DOHH2 (cell line): ENCODE results near the gene SSH2.
"Not testable (repeated sequence)": the region's sequence is repeated elsewhere in the genome, so short reads cannot be mapped to it uniquely, and the experiment has no call there.

ENCODE experiments used
- H3F3A ChIP-seq: fragments of 200-600 bp; sonication (generic), shearing (Covaris generic); 2 replicates; pipeline ENCODE4 v1.6.0; 2016; ENCODE audit warnings: antibody characterized with exemption, mild to moderate bottlenecking; ENCODE audit not compliant: control insufficient read depth, insufficient read depth
- H3K27ac ChIP-seq: fragments of 200-600 bp; sonication (generic); 2 replicates; pipeline ENCODE4 v1.5.1; 2014; ENCODE audit warnings: low read depth, mild to moderate bottlenecking, low read length, moderate library complexity
- H3K27me3 ChIP-seq: fragments of 200-600 bp; sonication (generic); 2 replicates; pipeline ENCODE4 v1.6.1; 2014; ENCODE audit warnings: mild to moderate bottlenecking, low read length, mixed read lengths; ENCODE audit not compliant: control insufficient read depth
- H3K36me3 ChIP-seq: fragments of 200-600 bp; sonication (generic); 2 replicates; pipeline ENCODE4 v1.6.1; 2014; ENCODE audit warnings: mild to moderate bottlenecking, low read length, moderate library complexity, mixed read lengths; ENCODE audit not compliant: control insufficient read depth
- H3K4me1 ChIP-seq: fragments of 200-600 bp; sonication (generic); 2 replicates; pipeline ENCODE4 v1.6.1; 2014; ENCODE audit warnings: mild to moderate bottlenecking, low read length, mixed read lengths; ENCODE audit not compliant: control insufficient read depth
- H3K4me2 ChIP-seq: fragments of 200-600 bp; sonication (generic); 2 replicates; pipeline ENCODE4 v1.6.0; 2014; ENCODE audit warnings: mild to moderate bottlenecking, low read length, moderate library complexity
- H3K4me3 ChIP-seq: fragments of 200-600 bp; sonication (generic); 2 replicates; pipeline ENCODE4 v1.5.1; 2014; ENCODE audit warnings: mild to moderate bottlenecking, low read length, mixed read lengths
- H3K79me2 ChIP-seq: fragments of 200-600 bp; sonication (generic); 2 replicates; pipeline ENCODE4 v1.6.1; 2014; ENCODE audit warnings: mild to moderate bottlenecking, low read length, mixed read lengths; ENCODE audit not compliant: control insufficient read depth
- H3K9me2 ChIP-seq: fragments of 200-600 bp; sonication (generic); replicated peaks from 2 replicates; pipeline ENCODE4 v1.6.1; 2014; ENCODE audit warnings: mild to moderate bottlenecking, low read length, mixed read lengths; ENCODE audit not compliant: control insufficient read depth
- H3K9me3 ChIP-seq: fragments of 200-600 bp; sonication (generic); 2 replicates; pipeline ENCODE4 v1.6.1; 2014; ENCODE audit warnings: antibody characterized with exemption, low read length, mixed read lengths; ENCODE audit not compliant: control insufficient read depth, insufficient read depth
- H4K20me1 ChIP-seq: fragments of 200-600 bp; sonication (generic); 2 replicates; pipeline ENCODE4 v1.6.0; 2014; ENCODE audit warnings: low read depth, mild to moderate bottlenecking, antibody characterized with exemption, low read length, moderate library complexity; ENCODE audit not compliant: control insufficient read depth, insufficient read depth
- CTCF ChIP-seq: fragments of 200-600 bp; sonication (generic); IDR thresholded peaks from one replicate; pipeline ENCODE4 v1.5.1; 2014; ENCODE audit warnings: antibody characterized with exemption, mild to moderate bottlenecking, low read depth, low read length; ENCODE audit not compliant: poor library complexity, severe bottlenecking
- EZH2phosphoT487 ChIP-seq: fragments of 200-600 bp; sonication (generic); IDR thresholded peaks from 2 replicates; pipeline ENCODE4 v1.6.1; 2017; ENCODE audit warnings: borderline replicate concordance, mild to moderate bottlenecking, antibody characterized with exemption, low read length, moderate library complexity, mixed read lengths

SSH2 gene

GRCh38 chr17:29652976-29653375 lies 277.1 kb downstream of the SSH2 start:
- Histone ChIP-seq H3K4me3 (no peak overlapping the region), H3K9me2 (no peaks in the 10 kb centered on the region), H3K27me3 (no peaks in the 10 kb centered on the region), H3K79me2 (no peaks in the 10 kb centered on the region), H3K4me2 (no peak overlapping the region), H3K36me3 (peaks cover 7% of the 10 kb centered on the region), H3K9me3 (no peaks in the 10 kb centered on the region), H3K4me1 (no peaks in the 10 kb centered on the region), H4K20me1 (no peaks in the 10 kb centered on the region), H3F3A (no peaks in the 10 kb centered on the region), H3K27ac (no peak overlapping the region)
- TF ChIP-seq CTCF = no peak

GRCh38 chr17:29651913-29652312 lies 278.1 kb downstream of the SSH2 start:
- H3K27ac ChIP-seq, H3K79me2 ChIP-seq, H3K9me2 ChIP-seq, H3K27me3 ChIP-seq, H3K36me3 ChIP-seq, H3F3A ChIP-seq, H4K20me1 ChIP-seq, H3K4me2 ChIP-seq, H3K4me3 ChIP-seq, H3K9me3 ChIP-seq, H3K4me1 ChIP-seq: not testable (repeated sequence)

GRCh38 chr17:29650396-29650795 lies 279.6 kb downstream of the SSH2 start:
- Histone ChIP-seq H3F3A (no peaks in the 10 kb centered on the region), H3K79me2 (no peaks in the 10 kb centered on the region), H3K36me3 (peaks cover 7% of the 10 kb centered on the region), H3K27ac (no peak overlapping the region), H3K4me2 (no peak overlapping the region), H3K9me2 (no peaks in the 10 kb centered on the region), H4K20me1 (no peaks in the 10 kb centered on the region), H3K4me3 (no peak overlapping the region), H3K9me3 (no peaks in the 10 kb centered on the region), H3K4me1 (no peaks in the 10 kb centered on the region), H3K27me3 (no peaks in the 10 kb centered on the region)
- no peak for TF ChIP-seq EZH2phosphoT487
- no peak for TF ChIP-seq CTCF

GRCh38 chr17:29649359-29649758 lies 280.7 kb downstream of the SSH2 start:
- no peak overlapping the region for H3K4me3 ChIP-seq
- no peaks in the 10 kb centered on the region for H3K9me2 ChIP-seq
- H3K4me1 ChIP-seq = no peaks in the 10 kb centered on the region
- peaks cover 10% of the 10 kb centered on the region for H3K36me3 ChIP-seq
- no peak for TF ChIP-seq EZH2phosphoT487
- TF ChIP-seq CTCF = no peak
- H4K20me1 ChIP-seq = no peaks in the 10 kb centered on the region
- no peak overlapping the region for H3K27ac ChIP-seq
- H3K79me2 ChIP-seq = no peaks in the 10 kb centered on the region
- H3K9me3 ChIP-seq = no peaks in the 10 kb centered on the region
- H3K4me2 ChIP-seq = no peak overlapping the region
- no peaks in the 10 kb centered on the region for H3F3A ChIP-seq
- no peaks in the 10 kb centered on the region for H3K27me3 ChIP-seq
